HCT116 (cell line): Measurements from ENCODE around the gene SMYD4. TPM values are rescaled to one million over a fixed set of nuclear protein-coding genes. Genes with fewer than 3 reads are reported as not detected.

Experiments
- ATAC-seq: fragments of 200-7000 bp; cut with Tn5 transposase; 2 replicates; pipeline ENCODE4 v1.9.1; 2020; ENCODE audit warnings: mild to moderate bottlenecking, moderate library complexity
- BruUV-seq: library from RNA; stranded (reverse); fragments of 400-500 nt; replicated peaks from 2 replicates; lab custom pipeline; 2021; lab: Mats Ljungman, UMichigan
- CTCF ChIA-PET: fragments of 300-600 bp; sonication (Branson Sonifier 250); formaldehyde crosslinking; loops from one replicate; lab custom pipeline; 2021; ENCODE audit warnings: antibody characterized with exemption; lab: Charles Lee
- POLR2A ChIA-PET: fragments of 300-600, 350-600 bp; sonication (Branson Sonifier 250); formaldehyde crosslinking; loops from one replicate; lab custom pipeline; 2021; ENCODE audit warnings: antibody characterized with exemption; lab: Charles Lee
- RAD21 ChIA-PET, 2 experiments: fragments of 300-600 bp; sonication (Branson Sonifier 250); formaldehyde crosslinking; loops; one replicate each; lab custom pipeline; 2023; ENCODE audit warnings: low total read pairs in 2 of 2; ENCODE audit not compliant: uncharacterized antibody in 2 of 2, unreplicated experiment in 2 of 2, low non-redundant PET in 1 of 2; lab: Charles Lee
- DNase-seq: peaks from one replicate; pipeline ENCODE4 v3.0.0-alpha.2; 2010; ENCODE audit warnings: low read depth, low spot score
- H2AFZ ChIP-seq: fragments of 200-600 bp; shearing (Covaris generic), sonication (generic); 2 replicates; pipeline ENCODE4 v1.6.1; 2017; ENCODE audit warnings: low read depth, mixed run types, mixed read lengths, antibody characterized with exemption, low read length; ENCODE audit not compliant: poor library complexity, severe bottlenecking
- H3K27ac ChIP-seq: 2 replicates; pipeline ENCODE4 v1.5.1; 2012; ENCODE audit warnings: low read depth, low read length
- H3K27me3 ChIP-seq: fragments of 200-600 bp; sonication (generic); 2 replicates; pipeline ENCODE4 v1.6.1; 2016; ENCODE audit warnings: mixed run types, low read length, mixed read lengths; ENCODE audit not compliant: insufficient read depth
- H3K36me3 ChIP-seq, 2 experiments: fragments of 200-500 bp in 1 of 2; fragments of 200-600 bp in 1 of 2; sonication (Bioruptor generic) in 1 of 2; sonication (generic) in 1 of 2; 2 replicates each; pipeline versions ENCODE4 v1.5.1 to v1.6.1; 2014 to 2016; ENCODE audit warnings: low read length in 2 of 2, inconsistent platforms in 1 of 2, mixed read lengths in 1 of 2, mixed run types in 1 of 2; ENCODE audit not compliant: insufficient read depth in 2 of 2, control insufficient read depth in 1 of 2
- H3K4me1 ChIP-seq, 2 experiments: fragments of 200-600 bp in 1 of 2; sonication (generic) in 1 of 2; 2 replicates each; pipeline versions ENCODE4 v1.5.1 to v1.6.1; 2012 to 2017; ENCODE audit warnings: low read length in 2 of 2, inconsistent platforms in 1 of 2, mild to moderate bottlenecking in 1 of 2, mixed read lengths in 1 of 2, mixed run types in 1 of 2, moderate library complexity in 1 of 2; ENCODE audit not compliant: insufficient read depth in 2 of 2, control insufficient read depth in 1 of 2
- H3K4me2 ChIP-seq: fragments of 200-600 bp; sonication (generic); 2 replicates; pipeline ENCODE4 v1.6.1; 2017; ENCODE audit warnings: mixed run types, low read length, mixed read lengths
- H3K4me3 ChIP-seq, 2 experiments: fragments of 200-600 bp in 1 of 2; sonication (generic) in 1 of 2; replicated peaks in 1 of 2; 2 replicates each; pipeline ENCODE4 v1.5.1; 2011 to 2016; ENCODE audit warnings: low read length in 2 of 2, control low read depth in 1 of 2, low read depth in 1 of 2, mild to moderate bottlenecking in 1 of 2, mixed read lengths in 1 of 2, mixed run types in 1 of 2
- H3K79me2 ChIP-seq: fragments of 200-600 bp; sonication (generic); 2 replicates; pipeline ENCODE4 v1.6.1; 2017; ENCODE audit warnings: mild to moderate bottlenecking, mixed run types, low read length, moderate library complexity, mixed read lengths; ENCODE audit not compliant: insufficient read depth
- H3K9ac ChIP-seq: fragments of 200-600 bp; sonication (generic); 2 replicates; pipeline ENCODE4 v1.6.1; 2016; ENCODE audit warnings: low read length, mixed read lengths
- H3K9me2 ChIP-seq: fragments of 200-600 bp; sonication (generic), shearing (Covaris generic); 2 replicates; pipeline ENCODE4 v1.6.1; 2017; ENCODE audit warnings: mixed run types, mild to moderate bottlenecking, moderate library complexity; ENCODE audit not compliant: insufficient read depth
- H3K9me3 ChIP-seq, 2 experiments: fragments of 200-500 bp in 1 of 2; fragments of 200-600 bp in 1 of 2; sonication (Bioruptor generic) in 1 of 2; sonication (generic) in 1 of 2; 2 replicates each; pipeline ENCODE4 v1.6.1; 2014 to 2017; ENCODE audit warnings: low read length in 2 of 2, mixed read lengths in 2 of 2, inconsistent platforms in 1 of 2, low read depth in 1 of 2, mild to moderate bottlenecking in 1 of 2, mixed run types in 1 of 2, moderate library complexity in 1 of 2; ENCODE audit not compliant: control insufficient read depth in 1 of 2, insufficient read depth in 1 of 2
- H4K20me1 ChIP-seq: fragments of 200-600 bp; sonication (generic), shearing (Covaris generic); 2 replicates; pipeline ENCODE4 v1.6.1; 2017; ENCODE audit warnings: mixed run types, mild to moderate bottlenecking, moderate library complexity; ENCODE audit not compliant: insufficient read depth
- CBX3 ChIP-seq: IDR thresholded peaks from 2 replicates; pipeline ENCODE4 v1.6.1; 2012; ENCODE audit warnings: low read depth
- EGR1 ChIP-seq: IDR thresholded peaks from 2 replicates; pipeline ENCODE4 v1.6.1; 2012; ENCODE audit warnings: low read depth
- EZH2 ChIP-seq: fragments of 200-600 bp; sonication (generic); IDR thresholded peaks from 2 replicates; pipeline ENCODE4 v1.6.1; 2017; ENCODE audit warnings: antibody characterized with exemption, mixed run types
- EZH2phosphoT487 ChIP-seq: fragments of 200-600 bp; IDR thresholded peaks from 2 replicates; pipeline ENCODE4 v1.6.1; 2018; ENCODE audit warnings: antibody characterized with exemption, borderline replicate concordance
- JUND ChIP-seq: IDR thresholded peaks from 2 replicates; pipeline ENCODE4 v1.6.1; 2012
- POLR2AphosphoS5 ChIP-seq: IDR thresholded peaks from 2 replicates; pipeline ENCODE4 v1.6.1; 2011; ENCODE audit warnings: mild to moderate bottlenecking, low read depth, low read length, moderate library complexity
- RAD21 ChIP-seq: IDR thresholded peaks from 2 replicates; pipeline ENCODE4 v1.6.1; 2012; ENCODE audit warnings: low read depth, mild to moderate bottlenecking
- intact Hi-C: fragments of 100-400 bp; cut with micrococcal nuclease; formaldehyde crosslinking; loops from 2 replicates; pipeline ENCODE4 v1.10.0; 2022
- total RNA-seq: library from RNA; stranded (reverse); gene quantifications from one replicate; pipeline ENCODE4 v1.2.1, GENCODE V29; 2021; ENCODE audit not compliant: unreplicated experiment
- TF ChIP-seq, protein P1 (sequence below): IDR thresholded peaks from 2 replicates; pipeline ENCODE4 v1.6.1; 2012
- TF ChIP-seq, protein P2 (sequence below): IDR thresholded peaks from 2 replicates; pipeline ENCODE4 v1.6.1; 2012
- TF ChIP-seq, protein P3 (sequence below), 3 experiments: fragments of 200-600 bp in 1 of 3; sonication (generic) in 1 of 3; IDR thresholded peaks in 2 of 3; conservative IDR thresholded peaks in 1 of 3; 2 replicates each; pipeline ENCODE4 v1.5.1; 2012 to 2017; ENCODE audit warnings: low read depth in 2 of 3, low read length in 2 of 3, antibody characterized with exemption in 1 of 3, borderline replicate concordance in 1 of 3, control low read depth in 1 of 3, mild to moderate bottlenecking in 1 of 3, mixed read lengths in 1 of 3, mixed run types in 1 of 3, moderate library complexity in 1 of 3; ENCODE audit not compliant: insufficient read depth in 1 of 3
- TF ChIP-seq, protein P4 (sequence below): IDR thresholded peaks from 2 replicates; pipeline ENCODE4 v1.6.1; 2012; ENCODE audit warnings: low read depth

The SMYD4 gene
- total RNA-seq, 1 experiment from 2014 or later = 16.9 TPM

DNA sequence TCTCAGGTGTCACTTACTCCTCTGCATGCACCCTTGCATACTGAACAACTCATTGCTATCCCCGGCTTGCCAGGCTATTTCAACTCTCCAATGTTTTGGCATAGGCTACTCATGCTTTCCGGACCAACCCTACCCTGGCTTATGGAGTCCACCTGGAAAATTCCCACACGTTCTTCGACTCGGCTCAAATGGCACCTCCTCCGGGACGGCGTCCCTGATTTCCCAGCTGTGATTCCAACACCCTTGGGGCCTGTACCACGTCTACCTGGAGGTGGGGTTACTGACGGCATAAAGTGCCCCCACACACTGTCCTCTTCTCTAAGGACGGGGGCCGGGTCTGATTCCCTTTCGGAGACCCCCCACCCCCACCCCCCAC lies 498 bp downstream of the SMYD4 start:
- H3K9me2 ChIP-seq = no peaks in the 10 kb centered on the region
- peaks cover 8 to 16% of the 10 kb centered on the region in 2 experiments; a peak in 3 of 4 replicates for H3K4me1 ChIP-seq
- H4K20me1 ChIP-seq = peaks cover under 1% of the 10 kb centered on the region; the same call in 1 of the 2 replicates
- no peak for DNase-seq
- H3K79me2 ChIP-seq = peaks cover 64% of the 10 kb centered on the region
- POLR2A ChIA-PET = interaction anchor here (0.6 to 1.1 kb wide), 2 partner anchors 113 to 116 kb away, joined by 6 to 8 read pairs; no protein-coding TSS in a partner anchor
- H3K4me3 ChIP-seq = peak overlapping the region; percentile 59 to 100
- intact Hi-C loops = no loop called here
- H3K27ac ChIP-seq = peak overlapping the region; percentile 65
- no peaks in the 10 kb centered on the region for H3K9me3 ChIP-seq
- no TSS peak for BruUV-seq
- peaks cover 11 to 20% of the 10 kb centered on the region in 2 experiments; a peak in 3 of 4 replicates for H3K36me3 ChIP-seq
- TF ChIP-seq EZH2phosphoT487 = no peak
- no peak for TF ChIP-seq RAD21
- no peak for TF ChIP-seq JUND
- TF ChIP-seq, protein P1, sequence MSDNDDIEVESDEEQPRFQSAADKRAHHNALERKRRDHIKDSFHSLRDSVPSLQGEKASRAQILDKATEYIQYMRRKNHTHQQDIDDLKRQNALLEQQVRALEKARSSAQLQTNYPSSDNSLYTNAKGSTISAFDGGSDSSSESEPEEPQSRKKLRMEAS = no peak
- TF ChIP-seq, protein P2, sequence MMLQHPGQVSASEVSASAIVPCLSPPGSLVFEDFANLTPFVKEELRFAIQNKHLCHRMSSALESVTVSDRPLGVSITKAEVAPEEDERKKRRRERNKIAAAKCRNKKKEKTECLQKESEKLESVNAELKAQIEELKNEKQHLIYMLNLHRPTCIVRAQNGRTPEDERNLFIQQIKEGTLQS = no peak
- TF ChIP-seq CBX3 = no peak
- TF ChIP-seq, all 23 proteins: peak for 0
- H3K4me2 ChIP-seq = peak overlapping the region; percentile 98
- peak overlapping the region; percentile 92 for H3K9ac ChIP-seq
- CTCF ChIA-PET = interaction anchor here (1.2 kb wide), 1 partner anchor 15 kb away, joined by 3 read pairs; no protein-coding TSS in a partner anchor
- no peaks in the 10 kb centered on the region for H3K27me3 ChIP-seq
- peak; percentile 54 for ATAC-seq
- RAD21 ChIA-PET = no interaction called here
- no peak overlapping the region for H2AFZ ChIP-seq

DNA sequence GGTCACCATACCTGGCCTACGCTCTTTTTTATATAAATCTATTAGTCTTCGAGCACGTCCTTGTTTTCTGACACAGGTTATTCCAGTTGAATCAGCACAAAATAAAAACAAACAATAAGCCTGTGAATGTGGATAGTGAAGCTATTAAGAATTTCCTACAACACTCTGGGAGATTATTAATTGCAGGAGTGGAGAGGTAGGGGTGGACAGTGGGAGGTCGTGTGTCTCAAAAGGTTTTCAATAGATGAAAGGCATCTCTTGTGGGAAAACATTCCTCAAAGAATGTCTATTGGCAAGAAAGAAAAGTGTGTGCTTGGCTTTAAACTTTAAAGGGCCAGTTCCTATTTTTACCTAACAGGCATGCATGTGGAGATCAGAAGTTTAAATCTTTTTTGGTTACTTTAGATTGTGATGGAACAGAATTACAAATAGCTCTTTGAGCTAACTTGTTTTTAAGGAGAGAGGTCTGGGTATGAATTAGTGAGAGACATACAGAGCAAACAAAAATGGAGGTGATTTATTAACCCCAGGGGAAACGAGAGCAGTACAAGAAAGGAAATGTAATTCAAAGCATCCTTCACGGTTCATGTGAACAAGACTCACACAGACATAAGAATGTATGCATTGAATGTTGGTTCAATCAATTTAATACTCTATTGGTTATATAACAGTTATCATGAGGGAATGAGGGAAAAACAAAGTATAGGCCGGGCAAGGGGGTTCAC lies 9.0 kb downstream of the SMYD4 start:
- H3K79me2 ChIP-seq = peaks cover 35% of the 10 kb centered on the region
- peaks cover 0 to 3% of the 10 kb centered on the region in 2 experiments; a peak in 1 of 4 replicates for H3K4me1 ChIP-seq
- ChIA-PET RAD21 (no interaction called here), POLR2A (no interaction called here), CTCF (no interaction called here)
- DNase-seq (no peak), ATAC-seq (no peak)
- H3K9ac ChIP-seq = no peak overlapping the region
- H3K4me2 ChIP-seq = no peak overlapping the region
- intact Hi-C loops = no loop called here
- TF ChIP-seq, protein P3, sequence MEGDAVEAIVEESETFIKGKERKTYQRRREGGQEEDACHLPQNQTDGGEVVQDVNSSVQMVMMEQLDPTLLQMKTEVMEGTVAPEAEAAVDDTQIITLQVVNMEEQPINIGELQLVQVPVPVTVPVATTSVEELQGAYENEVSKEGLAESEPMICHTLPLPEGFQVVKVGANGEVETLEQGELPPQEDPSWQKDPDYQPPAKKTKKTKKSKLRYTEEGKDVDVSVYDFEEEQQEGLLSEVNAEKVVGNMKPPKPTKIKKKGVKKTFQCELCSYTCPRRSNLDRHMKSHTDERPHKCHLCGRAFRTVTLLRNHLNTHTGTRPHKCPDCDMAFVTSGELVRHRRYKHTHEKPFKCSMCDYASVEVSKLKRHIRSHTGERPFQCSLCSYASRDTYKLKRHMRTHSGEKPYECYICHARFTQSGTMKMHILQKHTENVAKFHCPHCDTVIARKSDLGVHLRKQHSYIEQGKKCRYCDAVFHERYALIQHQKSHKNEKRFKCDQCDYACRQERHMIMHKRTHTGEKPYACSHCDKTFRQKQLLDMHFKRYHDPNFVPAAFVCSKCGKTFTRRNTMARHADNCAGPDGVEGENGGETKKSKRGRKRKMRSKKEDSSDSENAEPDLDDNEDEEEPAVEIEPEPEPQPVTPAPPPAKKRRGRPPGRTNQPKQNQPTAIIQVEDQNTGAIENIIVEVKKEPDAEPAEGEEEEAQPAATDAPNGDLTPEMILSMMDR (IDR thresholded peaks at IDR 0.05 in 2 of 3, conservative IDR thresholded peaks at IDR 0.05 in 1 of 3; ENCODE audit: borderline replicate concordance in 1 of 3, insufficient read depth in 1 of 3, low read depth in 2 of 3, low read length in 2 of 3) = no peak
- TF ChIP-seq, protein P4, sequence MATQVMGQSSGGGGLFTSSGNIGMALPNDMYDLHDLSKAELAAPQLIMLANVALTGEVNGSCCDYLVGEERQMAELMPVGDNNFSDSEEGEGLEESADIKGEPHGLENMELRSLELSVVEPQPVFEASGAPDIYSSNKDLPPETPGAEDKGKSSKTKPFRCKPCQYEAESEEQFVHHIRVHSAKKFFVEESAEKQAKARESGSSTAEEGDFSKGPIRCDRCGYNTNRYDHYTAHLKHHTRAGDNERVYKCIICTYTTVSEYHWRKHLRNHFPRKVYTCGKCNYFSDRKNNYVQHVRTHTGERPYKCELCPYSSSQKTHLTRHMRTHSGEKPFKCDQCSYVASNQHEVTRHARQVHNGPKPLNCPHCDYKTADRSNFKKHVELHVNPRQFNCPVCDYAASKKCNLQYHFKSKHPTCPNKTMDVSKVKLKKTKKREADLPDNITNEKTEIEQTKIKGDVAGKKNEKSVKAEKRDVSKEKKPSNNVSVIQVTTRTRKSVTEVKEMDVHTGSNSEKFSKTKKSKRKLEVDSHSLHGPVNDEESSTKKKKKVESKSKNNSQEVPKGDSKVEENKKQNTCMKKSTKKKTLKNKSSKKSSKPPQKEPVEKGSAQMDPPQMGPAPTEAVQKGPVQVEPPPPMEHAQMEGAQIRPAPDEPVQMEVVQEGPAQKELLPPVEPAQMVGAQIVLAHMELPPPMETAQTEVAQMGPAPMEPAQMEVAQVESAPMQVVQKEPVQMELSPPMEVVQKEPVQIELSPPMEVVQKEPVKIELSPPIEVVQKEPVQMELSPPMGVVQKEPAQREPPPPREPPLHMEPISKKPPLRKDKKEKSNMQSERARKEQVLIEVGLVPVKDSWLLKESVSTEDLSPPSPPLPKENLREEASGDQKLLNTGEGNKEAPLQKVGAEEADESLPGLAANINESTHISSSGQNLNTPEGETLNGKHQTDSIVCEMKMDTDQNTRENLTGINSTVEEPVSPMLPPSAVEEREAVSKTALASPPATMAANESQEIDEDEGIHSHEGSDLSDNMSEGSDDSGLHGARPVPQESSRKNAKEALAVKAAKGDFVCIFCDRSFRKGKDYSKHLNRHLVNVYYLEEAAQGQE = no peak
- TF ChIP-seq, protein P1 = no peak
- TF ChIP-seq EZH2phosphoT487 (no peak), EZH2 (no peak), CBX3 (no peak), EGR1 (no peak), POLR2AphosphoS5 (no peak)
- no peak overlapping the region for H2AFZ ChIP-seq
- H3K27me3 ChIP-seq = no peaks in the 10 kb centered on the region
- peaks cover 9 to 13% of the 10 kb centered on the region in 2 experiments for H3K36me3 ChIP-seq
- no peak overlapping the region for H3K4me3 ChIP-seq
- no peaks in the 10 kb centered on the region for H4K20me1 ChIP-seq
- no TSS peak for BruUV-seq
- no peak overlapping the region for H3K27ac ChIP-seq
- H3K9me3 ChIP-seq = no peaks in the 10 kb centered on the region
- no peaks in the 10 kb centered on the region for H3K9me2 ChIP-seq
